CD4-positive, alpha-beta memory T cell (primary cell): Measurements from ENCODE around the gene DLGAP1. TPM values are rescaled to one million over a fixed set of nuclear protein-coding genes. Genes with fewer than 3 reads are reported as not detected.

Experiments used
- CTCF ChIA-PET: fragments of 350-600 bp; sonication (Branson Sonifier 250); formaldehyde crosslinking; loops from one replicate; lab custom pipeline; 2021; ENCODE audit warnings: inconsistent platforms; ENCODE audit not compliant: partially characterized antibody; lab: Charles Lee
- POLR2A ChIA-PET: fragments of 350-600 bp; sonication (Branson Sonifier 250); formaldehyde crosslinking; loops from one replicate; lab custom pipeline; 2021; ENCODE audit not compliant: partially characterized antibody; lab: Charles Lee
- DNase-seq, 5 donors: peaks; one replicate each; pipeline versions ENCODE4 v3.0.0 to v3.0.0-alpha.2; 2020 to 2022; ENCODE audit warnings: mixed read lengths in 1 of 5
- H3K27ac ChIP-seq: one replicate; pipeline ENCODE4 v1.7.0; 2013; ENCODE audit warnings: low read depth, low read length
- H3K27me3 ChIP-seq: 2 replicates; pipeline ENCODE4 v1.7.0; 2013; ENCODE audit warnings: mild to moderate bottlenecking, low read length, moderate library complexity; ENCODE audit not compliant: insufficient read depth
- H3K36me3 ChIP-seq: 2 replicates; pipeline ENCODE4 v1.7.0; 2013; ENCODE audit warnings: mild to moderate bottlenecking, low read length, moderate library complexity; ENCODE audit not compliant: insufficient read depth
- H3K4me1 ChIP-seq: 2 replicates; pipeline ENCODE4 v1.7.0; 2013; ENCODE audit warnings: mild to moderate bottlenecking, low read length, moderate library complexity; ENCODE audit not compliant: insufficient read depth
- H3K4me3 ChIP-seq, 2 donors: one replicate each; pipeline ENCODE4 v1.7.0; 2013; ENCODE audit warnings: low read length in 2 of 2, mild to moderate bottlenecking in 1 of 2
- H3K9me3 ChIP-seq, 2 donors: one replicate each; pipeline ENCODE4 v1.7.0; 2013; ENCODE audit warnings: low read length in 2 of 2, control low read depth in 1 of 2; ENCODE audit not compliant: control insufficient read depth in 1 of 2
- H3K27ac Mint-ChIP-seq, 7 donors: one replicate each; pipeline ENCODE4 v1.8.0; 2020 to 2021; ENCODE audit warnings: mixed read lengths in 7 of 7, mild to moderate bottlenecking in 6 of 7, inconsistent platforms in 3 of 7, moderate library complexity in 3 of 7
- H3K27me3 Mint-ChIP-seq, 2 donors: one replicate each; pipeline ENCODE4 v1.8.0; 2020 to 2021; ENCODE audit warnings: mixed read lengths in 2 of 2
- H3K36me3 Mint-ChIP-seq, 2 donors: one replicate each; pipeline ENCODE4 v1.8.0; 2020 to 2021; ENCODE audit warnings: mixed read lengths in 2 of 2, inconsistent platforms in 1 of 2, mild to moderate bottlenecking in 1 of 2
- H3K4me1 Mint-ChIP-seq, 4 donors: one replicate each; pipeline ENCODE4 v1.8.0; 2020 to 2021; ENCODE audit warnings: mixed read lengths in 4 of 4, mild to moderate bottlenecking in 1 of 4
- H3K4me3 Mint-ChIP-seq, 8 donors: one replicate each; pipeline ENCODE4 v1.8.0; 2020 to 2021; ENCODE audit warnings: mixed read lengths in 8 of 8, mild to moderate bottlenecking in 7 of 8, moderate library complexity in 6 of 8, inconsistent platforms in 3 of 8
- H3K9me3 Mint-ChIP-seq, 8 donors: one replicate each; pipeline ENCODE4 v1.8.0; 2020 to 2021; ENCODE audit warnings: mixed read lengths in 8 of 8, mild to moderate bottlenecking in 5 of 8, inconsistent platforms in 3 of 8, moderate library complexity in 1 of 8
- intact Hi-C: fragments of 100-400 bp; cut with micrococcal nuclease; formaldehyde crosslinking; loops from one replicate; pipeline ENCODE4 v1.15.1; 2023
- polyA plus RNA-seq, 2 donors: library from polyadenylated mRNA; unstranded; fragments of 300-500 nt; fragmentation: Illumina TruSeq; gene quantifications; one replicate each; pipeline ENCODE4 v1.2.3, GENCODE V29; 2021
- total RNA-seq, 2 experiments: library from RNA; stranded (reverse); gene quantifications; one replicate each; pipeline ENCODE4 v1.2.3, GENCODE V29; 2021

The DLGAP1 gene
- total and polyA plus RNA-seq, 4 experiments from 2014 or later = 0.17 to 0.71 (median 0.45) TPM

GRCh38 chr18:4357579-4357978, 97.5 kb downstream of the DLGAP1 start:
- ChIA-PET POLR2A (no interaction called here), CTCF (no interaction called here)
- no peaks in the 10 kb centered on the region for H3K36me3 Mint-ChIP-seq
- Histone ChIP-seq H3K9me3 (no peaks in the 10 kb centered on the region), H3K36me3 (no peaks in the 10 kb centered on the region), H3K4me1 (no peaks in the 10 kb centered on the region), H3K4me3 (no peak overlapping the region), H3K27me3 (no peaks in the 10 kb centered on the region), H3K27ac (no peak overlapping the region)
- no peak overlapping the region for H3K4me3 Mint-ChIP-seq
- peaks cover 2 to 42% (median 12%) of the 10 kb centered on the region in 8 donors for H3K9me3 Mint-ChIP-seq
- H3K27ac Mint-ChIP-seq = no peak overlapping the region
- no peaks in the 10 kb centered on the region for H3K4me1 Mint-ChIP-seq
- intact Hi-C loops = no loop called here
- H3K27me3 Mint-ChIP-seq = peaks cover 0 to 1% of the 10 kb centered on the region in 2 donors
- no peak for DNase-seq

- no peaks in the 10 kb centered on the region for H3K4me1 Mint-ChIP-seq
- H3K27ac Mint-ChIP-seq = no peak overlapping the region
- no peaks in the 10 kb centered on the region for H3K36me3 Mint-ChIP-seq
- Histone ChIP-seq H3K27ac (no peak overlapping the region), H3K4me1 (no peaks in the 10 kb centered on the region), H3K4me3 (no peak overlapping the region), H3K9me3 (no peaks in the 10 kb centered on the region), H3K27me3 (no peaks in the 10 kb centered on the region), H3K36me3 (no peaks in the 10 kb centered on the region)
- intact Hi-C loops = no loop called here
- CTCF ChIA-PET = no interaction called here
- DNase-seq = no peak
- POLR2A ChIA-PET = no interaction called here
- H3K4me3 Mint-ChIP-seq = no peak overlapping the region
- peaks cover 2 to 37% (median 14%) of the 10 kb centered on the region in 8 donors for H3K9me3 Mint-ChIP-seq
- H3K27me3 Mint-ChIP-seq = peaks cover 0 to 1% of the 10 kb centered on the region in 2 donors
Measured at GRCh38 chr18:4356929-4357328, 98.2 kb downstream of the DLGAP1 start.

GRCh38 chr18:4353853-4354418, 101.2 kb downstream of the DLGAP1 start:
- POLR2A ChIA-PET = no interaction called here
- H3K27ac ChIP-seq = no peak overlapping the region
- H3K27me3 Mint-ChIP-seq = peaks cover 0 to 1% of the 10 kb centered on the region in 2 donors

GRCh38 chr18:4352746-4353551, 102.2 kb downstream of the DLGAP1 start:
- Histone ChIP-seq H3K27ac (no peak overlapping the region), H3K4me3 (no peak overlapping the region), H3K9me3 (no peaks in the 10 kb centered on the region), H3K4me1 (no peaks in the 10 kb centered on the region), H3K36me3 (no peaks in the 10 kb centered on the region), H3K27me3 (no peaks in the 10 kb centered on the region)
- H3K9me3 Mint-ChIP-seq = peaks cover 0 to 18% (median 9%) of the 10 kb centered on the region in 8 donors
- DNase-seq = no peak
- H3K4me3 Mint-ChIP-seq = no peak overlapping the region
- H3K4me1 Mint-ChIP-seq = no peaks in the 10 kb centered on the region
- ChIA-PET CTCF (no interaction called here), POLR2A (no interaction called here)
- intact Hi-C loops = no loop called here
- no peak overlapping the region for H3K27ac Mint-ChIP-seq
- no peaks in the 10 kb centered on the region for H3K36me3 Mint-ChIP-seq
- H3K27me3 Mint-ChIP-seq = peaks cover 0 to 1% of the 10 kb centered on the region in 2 donors

More at GRCh38 chr18:4353853-4354418, 101.2 kb downstream of the DLGAP1 start:
- no peaks in the 10 kb centered on the region for H3K27me3 ChIP-seq
- no peaks in the 10 kb centered on the region for H3K36me3 Mint-ChIP-seq
- no peaks in the 10 kb centered on the region for H3K9me3 ChIP-seq
- peaks cover 2 to 17% (median 9%) of the 10 kb centered on the region in 8 donors for H3K9me3 Mint-ChIP-seq
- no peak for DNase-seq
- H3K4me1 ChIP-seq = no peaks in the 10 kb centered on the region
- no peak overlapping the region for H3K4me3 ChIP-seq
- no peak overlapping the region for H3K27ac Mint-ChIP-seq
- no peaks in the 10 kb centered on the region for H3K4me1 Mint-ChIP-seq
- no peaks in the 10 kb centered on the region for H3K36me3 ChIP-seq
- H3K4me3 Mint-ChIP-seq = no peak overlapping the region
- intact Hi-C loops = no loop called here
- CTCF ChIA-PET = no interaction called here

GRCh38 chr18:4351005-4351404, 104.1 kb downstream of the DLGAP1 start:
- no peak overlapping the region for H3K4me3 ChIP-seq
- Mint-ChIP-seq H3K27me3 (peaks cover 0 to 1% of the 10 kb centered on the region in 2 donors), H3K36me3 (no peaks in the 10 kb centered on the region), H3K9me3 (peaks cover 0 to 8% (median 6%) of the 10 kb centered on the region in 8 donors), H3K4me1 (no peaks in the 10 kb centered on the region), H3K4me3 (no peak overlapping the region), H3K27ac (no peak overlapping the region)
- ChIA-PET CTCF (no interaction called here), POLR2A (no interaction called here)
- intact Hi-C loops = no loop called here
- H3K27ac ChIP-seq = no peak overlapping the region
- H3K4me1 ChIP-seq = no peaks in the 10 kb centered on the region
- DNase-seq = no peak
- H3K27me3 ChIP-seq = no peaks in the 10 kb centered on the region
- H3K36me3 ChIP-seq = no peaks in the 10 kb centered on the region
- H3K9me3 ChIP-seq = no peaks in the 10 kb centered on the region

- Histone ChIP-seq H3K27me3 (no peaks in the 10 kb centered on the region), H3K4me1 (no peaks in the 10 kb centered on the region), H3K4me3 (no peak overlapping the region), H3K27ac (no peak overlapping the region), H3K9me3 (no peaks in the 10 kb centered on the region), H3K36me3 (no peaks in the 10 kb centered on the region)
- Mint-ChIP-seq H3K9me3 (peaks cover 0 to 16% (median 10%) of the 10 kb centered on the region in 8 donors), H3K36me3 (no peaks in the 10 kb centered on the region), H3K27ac (no peak overlapping the region), H3K4me3 (no peak overlapping the region), H3K27me3 (peaks cover 0 to 1% of the 10 kb centered on the region in 2 donors), H3K4me1 (no peaks in the 10 kb centered on the region)
- no peak for DNase-seq
- ChIA-PET POLR2A (no interaction called here), CTCF (no interaction called here)
- intact Hi-C loops = no loop called here
Measured at GRCh38 chr18:4335386-4335785, 119.7 kb downstream of the DLGAP1 start.

- Histone ChIP-seq H3K27ac (no peak overlapping the region), H3K36me3 (no peaks in the 10 kb centered on the region), H3K4me3 (no peak overlapping the region), H3K27me3 (no peaks in the 10 kb centered on the region), H3K4me1 (no peaks in the 10 kb centered on the region), H3K9me3 (no peaks in the 10 kb centered on the region)
- peaks cover 0 to 19% (median 10%) of the 10 kb centered on the region in 8 donors for H3K9me3 Mint-ChIP-seq
- ChIA-PET CTCF (no interaction called here), POLR2A (no interaction called here)
- H3K27ac Mint-ChIP-seq = no peak overlapping the region
- intact Hi-C loops = no loop called here
- no peak for DNase-seq
- no peaks in the 10 kb centered on the region for H3K36me3 Mint-ChIP-seq
- peaks cover 0 to 1% of the 10 kb centered on the region in 2 donors for H3K27me3 Mint-ChIP-seq
- no peaks in the 10 kb centered on the region for H3K4me1 Mint-ChIP-seq
- no peak overlapping the region for H3K4me3 Mint-ChIP-seq
Measured at GRCh38 chr18:4333043-4333442, 122.1 kb downstream of the DLGAP1 start.
